T47D (cell line): ENCODE measurements around the gene TFCP2.

Experiments used
- DNase-seq, 2 experiments: peaks; one replicate each; pipeline versions ENCODE4 v3.0.0 to v3.0.0-alpha.2; 2011 to 2012; ENCODE audit warnings: low read depth in 1 of 2, low spot score in 1 of 2
- JUND ChIP-seq: IDR thresholded peaks from 2 replicates; pipeline ENCODE4 v1.6.1; 2012; ENCODE audit warnings: low read depth
- in situ Hi-C: cut with HindIII; loops from 2 replicates; pipeline ENCODE4 v1.10.0; 2016; ENCODE audit warnings: low sequenced_read_pairs, low pct_unique_long_range_greater_than_20kb

The TFCP2 gene

DNA sequence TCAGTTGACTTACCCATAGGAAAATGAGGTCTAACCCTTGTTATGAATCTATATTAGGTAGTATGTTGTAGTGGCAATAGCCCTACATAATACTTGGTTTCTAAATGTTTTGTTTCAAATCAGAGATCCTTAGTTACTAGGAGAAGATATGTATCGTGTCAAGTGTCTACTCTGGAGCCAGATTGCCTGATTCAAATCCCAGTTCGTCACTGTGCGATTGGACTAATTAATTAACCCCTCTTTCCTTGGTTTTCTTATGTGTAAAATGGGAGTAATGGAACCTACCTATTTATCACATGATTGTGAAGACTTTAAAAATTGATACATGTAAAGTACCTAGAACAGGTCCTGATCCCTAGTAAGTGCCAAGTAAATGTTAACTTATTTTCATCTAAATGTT, 123.4 kb downstream of the TFCP2 start:
- TF ChIP-seq JUND: no peak
- in situ Hi-C loops: no loop called here
- DNase-seq: no peak

DNA sequence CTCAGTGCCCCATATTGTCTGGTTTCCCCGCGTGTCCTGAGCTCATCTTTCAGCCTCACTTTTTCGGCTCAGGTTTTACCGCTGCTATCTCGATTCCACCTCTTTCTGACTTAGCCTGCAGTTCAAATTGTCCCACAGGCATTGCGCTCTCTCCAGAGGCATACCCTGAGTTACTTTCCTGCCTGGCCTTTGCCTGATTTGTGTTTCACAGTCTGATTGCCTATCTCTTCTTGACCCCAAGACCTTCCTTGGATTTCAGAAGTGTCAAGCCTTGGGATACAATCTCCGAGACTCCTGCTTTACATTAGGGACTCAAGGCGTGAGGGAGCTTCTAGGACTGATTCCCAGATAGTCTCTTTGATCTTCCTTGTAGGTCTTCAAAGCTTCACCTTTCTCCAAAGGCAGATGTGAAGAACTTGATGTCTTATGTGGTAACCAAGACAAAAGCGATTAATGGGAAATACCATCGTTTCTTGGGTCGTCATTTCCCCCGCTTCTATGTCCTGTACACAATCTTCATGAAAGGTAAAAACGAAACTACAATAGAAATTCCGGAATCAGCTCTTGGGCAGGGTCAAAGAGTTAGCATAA, 124.2 kb downstream of the TFCP2 start:
- no peak for DNase-seq
- TF ChIP-seq JUND: no peak
- in situ Hi-C loops: no loop called here

DNA sequence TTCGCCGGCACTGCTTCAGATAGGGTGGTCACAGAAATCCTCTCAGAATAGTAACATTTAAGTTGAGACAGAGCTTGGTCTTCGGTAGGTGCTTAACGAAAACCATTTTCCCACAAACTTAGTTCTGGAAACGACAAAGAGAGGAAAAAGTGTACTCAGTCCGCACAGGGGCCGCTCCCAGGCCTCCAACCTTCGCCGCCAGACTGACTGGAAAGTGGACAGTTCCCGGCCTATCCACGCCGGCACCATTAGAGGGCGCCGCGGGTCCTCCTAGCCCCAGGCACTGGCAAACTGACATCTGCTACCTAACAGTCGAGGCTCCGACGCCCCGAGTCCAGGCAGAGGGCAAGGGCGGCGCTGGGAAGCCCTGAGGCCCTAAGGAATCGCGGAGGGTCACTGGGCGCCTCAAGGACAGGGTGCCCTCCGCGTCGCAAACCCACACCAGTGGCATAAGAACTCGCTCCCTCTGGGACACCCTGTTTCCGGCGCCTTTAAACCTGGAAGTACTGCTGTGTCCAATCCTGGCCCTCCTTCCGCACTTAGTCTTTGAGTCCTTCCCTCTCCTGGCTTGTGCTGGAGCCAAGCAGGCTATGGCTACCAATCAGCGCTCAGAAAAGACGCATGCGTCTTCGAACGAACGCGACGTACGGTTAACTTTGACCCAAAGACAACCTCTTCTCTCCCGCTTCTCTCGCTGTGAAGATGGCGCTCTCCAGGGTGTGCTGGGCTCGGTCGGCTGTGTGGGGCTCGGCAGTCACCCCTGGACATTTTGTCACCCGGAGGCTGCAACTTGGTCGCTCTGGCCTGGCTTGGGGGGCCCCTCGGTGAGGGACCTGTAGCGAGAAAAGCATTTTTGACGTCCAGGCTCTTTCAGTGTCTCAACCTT, 125.0 kb downstream of the TFCP2 start, which contains the start of gene LETMD1:
Gene LETMD1 (plus strand): TSS at position 673 of the 886 bp plus-strand sequence. CDS start 30 bp downstream, at position 703.
- no peak for TF ChIP-seq JUND
- peak; percentile 97 to 100 for DNase-seq
- in situ Hi-C loops: no loop called here
